ENCODE data around the gene ZNF785.
"Not testable (repeated sequence)": the region's sequence is repeated elsewhere in the genome, so short reads cannot be mapped to it uniquely, and the experiment has no call there.

Gene ZNF785

DNA sequence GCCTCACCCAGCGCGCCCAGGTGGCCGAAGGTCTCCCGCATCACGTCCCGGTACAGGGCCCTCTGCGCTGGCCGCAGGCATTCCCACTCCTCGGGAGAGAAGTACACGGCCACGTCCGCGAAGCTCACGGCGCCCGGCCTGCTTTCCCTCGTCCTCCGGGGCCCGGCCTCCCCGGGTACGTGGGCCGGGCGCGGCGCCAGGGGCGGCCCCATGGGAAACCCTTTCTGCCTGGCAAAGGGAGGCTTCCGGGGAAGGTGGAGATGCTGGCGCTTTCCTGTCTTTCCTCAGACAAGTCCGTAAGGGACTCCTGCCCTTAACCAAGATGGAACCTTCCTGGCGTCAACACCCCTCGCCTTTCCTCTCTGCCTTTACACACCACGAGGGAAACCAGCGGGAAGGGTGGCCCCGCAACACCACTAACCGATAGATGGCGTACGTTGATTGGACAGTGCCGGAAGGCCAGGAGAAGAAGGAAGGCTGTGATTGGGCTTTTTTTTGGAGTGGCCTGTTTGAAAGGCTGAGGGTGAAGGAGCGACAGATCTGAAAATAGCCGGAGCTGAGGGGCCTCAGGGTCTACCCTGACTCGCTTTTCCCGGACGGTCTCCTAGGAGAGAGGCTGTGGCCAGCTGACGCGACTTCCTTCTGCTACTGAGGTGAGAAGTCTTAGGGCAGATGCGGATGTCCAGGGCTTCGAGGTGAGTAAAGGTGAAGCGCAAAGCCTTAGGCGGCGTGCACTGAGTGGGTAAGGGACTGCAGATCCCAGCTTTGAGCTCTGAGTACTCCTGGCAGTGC lies at the start of gene ZNF785:
TSS of gene ZNF785 (minus strand) at position 298 of the 792 bp plus-strand sequence. CDS start at position 212, 86 bp downstream.
- peak; percentile 97 for DNase-seq

DNA sequence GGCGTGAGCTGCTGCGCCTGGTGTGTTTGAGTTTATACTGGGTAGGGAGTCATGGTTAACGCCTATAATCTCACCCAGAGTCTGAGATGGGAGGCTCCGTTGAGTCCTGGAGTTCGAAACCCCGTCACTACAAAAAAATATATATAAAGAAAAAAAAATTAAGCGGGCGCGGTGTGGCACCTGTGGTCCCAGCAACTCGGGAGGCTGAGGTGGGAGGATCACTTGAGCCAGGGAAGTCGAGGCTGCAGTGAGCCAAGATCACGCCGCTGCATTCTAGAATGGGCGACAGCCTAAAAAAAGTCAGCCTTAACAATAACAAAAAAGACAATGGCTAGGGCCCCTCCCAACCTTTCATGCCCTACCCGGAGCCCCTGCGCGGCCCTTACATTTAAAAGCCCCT lies 48.0 kb upstream of the ZNF785 start:
- DNase-seq, result no peak

DNA sequence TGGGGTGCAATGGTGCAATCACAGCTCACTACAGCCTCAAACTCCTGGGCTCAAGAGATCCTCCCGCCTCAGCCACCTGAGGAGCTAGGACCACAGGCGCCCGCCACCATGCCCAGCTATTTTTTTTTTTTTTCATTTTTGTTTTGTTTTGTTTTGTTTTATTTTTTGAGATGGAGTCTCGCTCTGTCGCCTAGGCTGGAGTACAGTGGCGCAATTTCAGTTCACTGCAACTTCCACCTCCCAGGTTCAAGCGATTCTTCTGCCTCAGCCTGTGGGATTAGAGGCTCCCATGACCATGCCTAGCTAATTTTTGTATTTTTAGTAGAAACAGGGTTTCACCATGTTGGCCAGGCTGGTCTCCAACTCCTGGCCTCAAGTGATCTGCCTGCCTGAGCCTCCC lies 47.0 kb upstream of the ZNF785 start:
- DNase-seq, result not testable (repeated sequence)

DNA sequence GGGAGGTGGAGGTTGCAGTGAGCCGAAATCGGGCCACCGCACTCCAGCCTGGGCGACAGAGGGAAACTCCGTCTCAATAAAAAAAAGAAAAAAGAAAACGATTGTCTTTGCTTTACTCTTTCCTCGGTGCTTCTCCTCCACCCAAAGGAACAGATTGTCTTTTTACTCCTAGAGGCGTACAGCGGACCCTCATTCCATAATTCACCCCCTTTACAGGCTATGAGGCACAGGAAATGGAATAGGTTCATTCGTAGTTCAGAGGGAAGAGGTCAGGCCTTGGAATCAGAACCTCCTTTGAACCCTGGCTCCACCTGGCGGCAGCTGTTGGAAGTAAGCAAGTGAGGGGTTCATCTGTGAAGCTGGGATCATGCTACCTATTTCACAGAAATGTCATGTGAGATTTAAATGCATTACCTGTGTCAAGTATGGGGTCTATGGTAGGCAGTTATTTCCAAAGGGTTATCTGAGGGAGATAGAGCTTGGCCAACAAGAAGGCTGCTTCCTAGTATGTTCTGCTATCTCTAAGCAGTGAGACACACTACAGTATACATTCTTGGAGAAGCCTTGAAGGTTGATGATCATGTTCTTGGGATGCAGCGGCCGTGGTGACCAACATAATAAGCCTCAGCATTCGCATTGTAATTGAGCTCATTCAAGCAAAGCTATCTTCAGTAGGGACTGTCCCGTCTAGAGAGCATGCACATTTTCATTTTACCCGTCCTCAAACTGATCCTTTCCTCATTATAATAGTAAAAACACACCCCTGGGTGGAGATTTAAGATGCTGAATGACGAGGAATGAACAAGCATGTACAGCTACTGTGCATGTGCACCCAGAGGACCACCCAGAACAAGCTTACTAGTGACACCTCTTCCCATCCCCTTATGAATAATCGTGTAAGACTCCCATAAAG lies 43.4 kb upstream of the ZNF785 start:
- DNase-seq, result peak; percentile 92

DNA sequence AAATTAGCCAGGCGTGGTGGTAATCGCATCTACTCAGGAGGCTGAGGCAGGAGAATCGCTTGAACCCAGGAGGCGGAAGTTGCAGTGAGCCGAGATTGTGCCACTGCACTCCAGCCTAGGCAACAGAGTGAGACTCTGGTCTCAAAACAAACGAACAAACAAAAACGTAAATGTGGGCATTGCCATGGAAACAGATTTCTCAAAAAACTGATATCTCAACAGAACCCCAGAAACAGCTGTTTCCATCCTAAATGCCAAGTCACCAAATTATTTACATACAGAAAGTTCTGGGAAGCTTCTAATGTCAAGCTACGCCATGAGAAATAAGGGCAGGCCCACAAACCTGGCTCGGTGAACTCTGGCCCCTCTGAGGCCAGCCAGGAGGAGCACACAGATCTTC lies 40.7 kb upstream of the ZNF785 start:
- no peak for DNase-seq

DNA sequence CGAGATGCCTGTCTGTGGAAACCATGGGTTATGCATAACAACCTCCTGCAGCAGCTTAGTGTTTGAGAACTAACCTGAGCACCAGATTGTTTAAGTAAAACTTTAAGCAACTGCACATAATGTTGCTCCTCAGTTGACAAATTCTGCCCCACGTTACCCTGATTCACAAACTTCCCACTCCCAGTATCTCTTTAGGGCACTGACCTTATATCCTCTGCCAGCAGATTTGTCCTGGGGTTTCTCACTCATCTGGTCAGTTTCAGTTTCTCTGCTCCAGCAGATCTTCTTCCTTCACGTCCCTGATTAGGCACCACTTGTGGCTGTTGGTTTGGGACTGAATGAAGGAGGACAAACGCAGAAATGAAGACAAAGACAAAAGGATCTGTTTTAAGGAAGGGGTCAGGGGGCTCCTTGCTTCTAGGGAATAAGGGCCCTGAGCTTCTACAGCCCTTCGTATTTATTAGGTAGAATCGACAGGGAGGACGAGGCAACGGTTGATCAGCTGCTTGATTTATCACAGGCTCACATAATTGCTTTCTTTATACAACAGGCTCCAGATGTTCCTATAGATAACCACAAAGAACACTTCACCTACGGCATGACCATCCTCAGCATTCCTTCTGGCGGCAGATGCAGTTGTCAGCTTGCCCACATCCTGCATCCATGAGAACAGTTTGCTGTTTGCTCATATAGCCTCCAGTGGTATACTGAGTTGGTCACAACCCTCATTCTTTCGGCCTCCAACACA lies 38.2 kb upstream of the ZNF785 start:
- no peak for DNase-seq

DNA sequence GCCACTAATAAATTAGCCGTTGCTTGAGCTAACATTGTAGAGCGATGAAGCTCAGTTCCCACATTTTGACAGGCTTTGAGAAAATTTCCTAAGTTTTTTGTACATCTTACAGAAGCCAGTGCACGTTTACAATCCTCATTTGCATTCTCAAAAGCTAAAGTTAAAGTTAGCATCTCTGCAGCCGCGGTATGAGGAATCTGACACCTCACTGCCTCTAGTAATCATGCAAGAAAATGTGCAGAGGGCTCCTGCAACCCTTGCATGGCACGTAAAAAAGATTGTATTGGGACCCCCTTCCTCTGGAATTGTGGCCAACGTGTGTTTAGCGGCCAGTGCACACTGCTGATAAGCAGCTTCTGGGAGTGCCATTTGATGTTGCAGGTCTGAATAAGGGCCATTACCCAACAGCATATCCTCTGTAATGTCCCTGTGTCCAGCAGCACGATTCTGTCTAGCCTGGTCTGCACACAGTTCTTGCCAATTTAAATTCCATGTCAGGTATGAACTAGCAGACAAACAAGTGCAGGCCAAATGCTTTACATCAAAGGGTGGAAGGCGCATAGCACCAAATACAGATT lies 37.0 kb upstream of the ZNF785 start:
- no peak for DNase-seq

DNA sequence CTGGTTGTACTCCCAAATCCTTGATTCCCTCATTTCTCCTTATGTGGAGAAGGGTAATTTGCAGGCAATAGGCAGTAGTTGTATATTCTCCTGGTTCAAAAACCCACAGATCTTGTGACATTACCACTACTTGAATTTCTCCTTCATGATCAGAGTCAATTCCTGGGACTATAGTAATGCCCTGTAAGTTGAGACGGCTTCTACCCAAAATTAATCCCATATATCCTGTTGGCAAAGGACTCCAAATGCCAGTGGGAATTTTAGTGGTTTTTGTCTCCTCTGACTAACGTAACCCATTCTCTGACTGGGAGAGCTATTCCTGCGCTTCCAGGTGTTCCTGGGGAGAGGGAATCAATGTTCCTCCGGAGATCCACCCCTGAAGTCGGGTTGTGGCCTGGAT lies 36.3 kb upstream of the ZNF785 start:
- DNase-seq, result no peak

DNA sequence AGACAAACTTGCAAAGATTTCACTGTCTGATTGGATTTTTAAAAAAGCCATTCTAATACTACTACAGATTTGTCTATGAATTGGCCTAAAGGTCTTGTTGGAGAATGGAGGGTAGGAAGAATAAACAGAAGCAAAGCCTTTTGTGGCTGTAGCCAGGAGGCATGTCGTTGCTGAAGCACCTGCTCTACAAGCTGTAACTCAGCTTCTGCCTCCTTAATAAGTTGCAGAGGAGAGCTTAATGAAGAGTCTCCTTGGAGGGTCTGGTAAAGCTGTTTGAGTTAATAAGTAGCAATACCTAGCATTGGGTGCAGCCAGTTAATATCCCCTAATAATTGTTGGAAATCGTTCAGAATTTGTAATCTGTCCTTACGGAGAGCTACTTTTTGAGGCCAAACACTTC lies 34.7 kb upstream of the ZNF785 start:
- no peak for DNase-seq

DNA sequence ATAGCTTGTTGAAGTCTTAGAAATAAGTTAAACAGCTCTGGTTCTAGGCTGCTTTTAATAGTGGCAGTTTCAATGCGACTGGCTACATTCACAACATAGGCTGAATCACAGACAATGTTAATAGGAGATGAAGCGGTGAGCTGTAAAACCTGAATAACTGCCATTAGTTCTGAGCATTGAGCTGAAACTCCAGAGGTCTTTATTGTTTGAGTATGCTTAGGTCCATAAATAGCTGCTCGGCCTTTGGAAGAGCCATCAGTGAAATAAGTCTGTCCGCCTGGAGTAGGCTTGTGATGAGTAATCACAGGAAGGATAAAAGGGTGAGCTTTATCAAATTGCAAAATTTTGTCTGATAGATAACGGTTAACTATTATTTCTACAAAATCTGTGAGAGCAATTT lies 34.1 kb upstream of the ZNF785 start:
- no peak for DNase-seq

DNA sequence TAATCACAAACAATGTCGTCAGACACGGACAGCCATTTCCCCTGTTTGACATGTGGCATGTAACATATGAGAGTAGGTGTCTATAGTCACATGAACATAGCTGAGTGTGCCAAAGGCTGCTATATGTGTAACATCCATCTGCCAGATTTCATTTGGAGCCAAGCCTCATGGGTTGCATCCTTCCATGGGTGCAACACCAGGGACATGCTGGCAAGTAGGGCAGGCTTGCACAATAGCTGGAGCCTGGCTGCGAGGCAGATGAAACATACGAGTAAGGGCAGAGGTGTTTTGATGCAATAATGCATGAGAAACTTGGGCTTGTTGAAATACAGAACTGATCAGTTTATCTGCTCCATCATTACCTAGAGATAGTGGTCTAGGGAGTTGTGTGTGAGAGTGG lies 33.7 kb upstream of the ZNF785 start:
- no peak for DNase-seq

DNA sequence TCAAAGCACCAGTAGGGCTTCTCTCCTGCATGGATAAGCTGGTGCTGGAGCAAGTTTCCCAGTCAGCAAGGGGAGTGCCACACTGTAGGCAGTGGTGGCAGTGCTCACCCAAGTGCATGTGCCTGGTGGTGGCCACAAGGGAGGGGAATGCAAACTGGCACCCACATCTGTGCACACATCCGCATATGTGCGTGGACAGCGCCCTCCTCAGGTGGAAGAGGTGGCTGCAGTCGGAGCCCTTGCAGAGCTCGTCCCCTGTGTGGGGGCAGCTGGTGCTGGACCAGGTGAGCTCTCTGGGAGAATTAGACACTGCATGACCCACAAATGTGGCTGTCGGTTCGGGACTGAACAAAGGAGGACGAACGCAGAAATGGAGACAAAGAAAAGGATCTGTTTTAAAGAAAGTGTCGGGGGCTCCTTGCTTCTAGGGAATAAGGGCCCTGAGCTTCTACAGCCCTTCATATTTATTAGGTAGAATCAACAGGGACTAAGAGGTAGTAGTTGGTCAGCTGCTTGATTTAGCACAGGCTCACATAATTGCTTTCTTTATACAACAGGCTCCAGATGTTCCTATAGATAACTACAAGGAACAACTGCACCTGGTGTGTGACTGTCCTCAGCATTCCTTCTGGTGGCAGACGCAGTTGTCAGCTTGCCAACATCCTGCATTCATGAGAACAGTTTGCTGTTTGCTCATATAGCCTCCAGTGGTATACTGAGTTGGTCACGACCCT lies 30.0 kb upstream of the ZNF785 start:
- DNase-seq, result peak; percentile 71

DNA sequence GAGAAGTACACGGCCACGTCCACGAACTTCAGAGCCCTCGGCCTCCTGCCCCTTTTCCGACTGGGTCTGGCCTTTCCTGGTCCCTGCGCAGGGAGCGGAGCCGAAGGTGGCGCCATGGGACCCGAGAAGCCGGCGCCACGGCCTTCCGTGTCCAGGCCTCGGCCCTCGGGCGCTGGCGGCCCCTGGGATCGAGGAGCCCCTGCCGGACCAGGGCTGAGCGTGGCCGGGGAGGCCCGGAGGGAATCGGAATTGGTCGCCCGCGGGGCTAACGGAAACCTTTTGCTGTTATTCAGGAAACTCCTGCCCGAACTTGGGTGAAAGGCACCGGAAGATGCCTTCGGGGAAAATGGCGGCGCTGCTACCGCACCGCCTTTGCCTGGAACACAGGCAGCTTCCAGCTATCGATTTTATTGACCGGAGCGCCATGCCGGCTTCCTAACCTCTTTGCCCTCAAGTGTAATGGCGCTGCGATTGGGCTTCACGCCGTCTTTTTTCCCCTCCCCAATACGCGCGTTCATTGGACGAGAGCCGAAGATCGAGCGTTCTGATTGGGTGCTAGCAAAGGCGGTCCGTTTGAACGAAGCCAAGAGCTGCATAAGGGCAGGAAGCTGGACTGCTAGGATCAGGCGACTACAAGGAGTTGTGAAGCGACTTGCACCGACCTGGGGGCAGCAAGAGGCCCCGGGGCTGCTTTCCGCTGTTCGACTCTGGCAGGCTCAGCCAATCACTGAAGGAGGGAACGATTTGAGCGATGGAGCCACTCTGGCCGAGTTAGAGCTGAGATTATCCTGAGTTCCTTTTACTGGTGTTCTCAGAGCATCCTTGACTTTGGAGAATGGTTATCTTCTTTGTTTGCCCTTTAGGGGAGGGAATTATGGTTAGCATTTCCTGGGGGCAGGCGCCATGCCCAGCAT lies 24.7 kb upstream of the ZNF785 start, which contains the start of gene ZNF689:
TSS of gene ZNF689 (minus strand) at position 464 of the 914 bp plus-strand sequence. CDS start at position 116, 348 bp downstream.
- DNase-seq, result peak; percentile 98

DNA sequence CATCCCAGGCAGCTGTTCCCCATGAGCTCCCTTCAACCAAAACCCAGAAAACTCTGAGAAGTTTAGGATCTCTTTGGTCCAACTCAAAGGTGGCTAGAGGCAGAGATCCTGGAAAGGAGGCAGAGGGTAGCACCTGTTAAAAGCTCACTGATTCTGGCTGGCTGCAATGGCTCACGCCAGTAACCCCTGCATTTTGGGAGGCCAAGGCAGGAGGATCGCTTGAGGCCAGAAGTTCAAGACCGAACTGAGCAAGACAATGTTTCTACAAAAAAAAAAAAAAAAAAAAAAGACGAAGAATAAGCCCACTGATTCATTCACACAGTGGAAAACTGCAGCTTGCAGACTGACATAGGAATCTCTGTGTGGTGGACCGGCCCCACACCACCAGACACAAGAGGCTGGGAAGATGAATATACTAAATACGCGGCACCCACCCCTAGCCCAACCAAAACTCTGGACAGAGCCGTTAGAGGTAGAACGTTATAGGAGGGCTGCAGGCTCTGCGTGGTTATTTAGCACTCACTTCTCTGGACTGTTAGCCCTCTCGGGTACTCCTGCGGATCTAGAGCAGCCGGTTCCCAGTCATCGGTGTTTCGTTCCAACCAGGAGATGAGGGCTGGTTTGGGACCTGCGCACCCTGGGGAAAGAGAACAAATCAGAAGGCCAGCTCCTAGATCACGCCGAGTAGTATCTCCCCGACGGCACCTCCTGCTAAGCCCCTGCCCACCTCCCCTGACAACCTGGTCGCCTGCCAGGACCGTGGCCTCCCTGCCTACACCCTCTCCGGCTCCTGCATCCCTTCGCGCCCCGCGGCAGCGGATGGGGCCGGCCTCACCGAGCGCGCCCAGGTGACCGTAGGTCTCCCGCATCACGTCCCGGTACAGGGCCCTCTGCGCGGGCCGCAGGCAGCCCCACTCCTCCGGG lies 23.8 kb upstream of the ZNF785 start:
- DNase-seq, result peak; percentile 67

DNA sequence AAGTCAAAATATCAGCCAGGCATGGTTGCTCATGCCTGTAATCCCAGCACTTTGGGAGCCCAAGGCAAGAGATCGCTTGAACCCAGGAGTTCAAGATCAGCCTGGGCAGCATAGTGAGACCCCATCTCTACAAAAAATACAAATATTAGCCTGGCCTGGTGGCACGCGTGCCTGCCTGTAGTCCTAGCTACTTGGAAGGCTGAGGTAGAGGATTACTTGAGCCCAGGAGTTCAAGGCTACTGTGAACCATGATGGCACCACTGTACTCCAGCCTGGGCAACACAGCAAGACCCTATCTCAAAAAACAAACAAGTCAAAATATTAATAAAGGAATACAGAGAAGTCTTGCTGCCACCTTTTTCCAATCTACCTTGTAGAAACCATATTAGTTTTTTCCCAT lies 20.5 kb upstream of the ZNF785 start:
- no peak for DNase-seq

DNA sequence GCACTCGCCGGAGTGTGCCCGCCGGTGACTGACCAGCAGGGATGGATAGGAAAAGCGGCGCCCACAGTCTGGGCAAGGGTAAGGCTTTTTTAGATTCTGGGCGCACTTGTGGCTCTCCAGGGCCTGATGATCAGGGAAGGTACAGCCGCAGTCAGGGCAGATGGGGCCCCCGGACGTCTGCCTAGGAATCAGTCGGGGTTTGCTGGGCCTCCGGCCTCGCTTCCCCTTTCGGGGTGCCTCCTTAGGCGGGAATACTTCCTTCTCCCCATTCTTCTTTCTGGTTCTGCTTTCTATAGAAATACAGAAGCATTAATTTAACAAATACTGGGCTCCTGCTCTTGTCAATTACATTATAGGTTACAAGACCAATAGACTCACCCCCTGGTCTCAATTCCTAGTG lies 19.7 kb upstream of the ZNF785 start:
- no peak for DNase-seq

DNA sequence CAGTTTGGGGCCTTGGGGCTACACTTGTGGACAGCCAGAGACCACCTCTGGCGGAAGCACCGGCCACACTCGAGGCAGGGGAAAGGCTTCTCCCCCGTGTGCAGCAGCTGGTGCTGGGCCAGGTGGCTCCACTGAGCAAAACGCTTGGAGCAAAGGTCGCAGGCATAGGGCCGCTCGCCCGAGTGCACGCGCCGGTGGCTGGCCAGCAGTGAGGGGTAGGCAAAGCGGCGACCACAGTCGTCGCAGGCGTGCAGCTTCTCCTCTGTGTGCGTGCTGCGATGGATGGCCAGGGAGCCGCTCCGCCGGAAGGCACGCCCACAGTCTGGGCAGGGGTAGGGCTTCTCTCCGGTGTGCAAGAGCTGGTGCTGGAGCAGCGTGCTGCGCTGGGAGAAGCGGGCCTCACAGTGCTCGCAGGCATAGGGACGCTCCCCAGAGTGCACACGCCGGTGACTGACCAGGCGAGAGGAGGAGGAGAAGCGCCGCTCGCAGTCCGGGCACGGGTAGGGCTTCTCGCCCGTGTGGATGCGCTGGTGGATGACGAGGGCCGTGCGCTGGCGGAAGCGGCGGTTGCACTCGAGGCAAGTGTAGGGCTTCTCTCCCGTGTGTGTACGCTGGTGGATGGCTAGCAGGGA lies 18.9 kb upstream of the ZNF785 start:
- DNase-seq, result no peak

DNA sequence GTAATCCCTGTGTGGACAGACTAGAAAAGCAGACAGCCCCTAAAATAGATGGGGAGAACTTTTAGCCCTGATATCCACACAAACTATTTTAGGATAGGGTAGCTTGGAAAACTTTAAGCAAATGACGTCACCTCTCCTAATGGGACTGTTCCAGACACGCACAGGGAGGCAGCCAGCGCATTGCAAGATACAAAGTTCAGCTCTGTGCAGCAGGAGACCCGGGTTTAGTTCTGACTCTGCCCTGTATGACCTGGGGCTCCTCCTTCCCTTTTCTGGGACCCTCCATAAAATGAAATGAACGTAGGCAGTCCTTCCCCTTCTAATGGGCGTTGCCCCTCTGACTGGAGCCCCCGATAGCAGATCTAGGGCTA lies 18.4 kb upstream of the ZNF785 start:
- no peak for DNase-seq

DNA sequence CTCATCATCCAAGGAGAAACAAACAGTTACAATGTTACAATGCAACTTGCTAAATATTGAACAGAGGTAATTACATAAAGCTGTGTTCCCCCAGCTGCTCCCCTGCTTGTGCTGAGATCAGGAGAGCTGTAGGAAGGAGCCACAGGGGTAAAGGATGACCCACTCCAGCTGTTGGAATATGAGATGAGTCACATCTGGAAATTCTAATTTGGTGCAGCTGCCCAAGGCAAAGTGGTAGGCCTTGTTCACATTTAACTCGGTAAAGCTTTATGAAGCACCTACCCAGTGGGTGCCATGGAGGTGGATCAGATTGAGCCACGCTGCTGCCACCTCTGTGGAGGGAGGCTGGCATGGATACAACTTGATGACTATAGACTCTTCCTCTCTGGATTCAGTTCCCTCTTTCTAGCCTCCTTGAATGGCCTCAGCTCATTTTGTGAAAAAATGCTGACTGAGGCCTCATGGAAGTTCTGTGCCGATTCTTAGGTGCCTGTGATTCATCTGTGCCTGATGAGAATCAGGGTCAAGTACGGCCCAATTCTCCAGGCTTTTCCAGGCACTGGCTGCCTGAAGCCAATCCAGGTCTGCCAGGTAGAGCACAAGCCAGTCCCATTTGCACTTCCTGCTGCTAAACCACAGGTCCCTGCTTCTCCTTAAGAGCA lies 17.2 kb upstream of the ZNF785 start:
- peak; percentile 79 for DNase-seq

Data from RPMI8226 (cell line).